Measurements from ENCODE around the gene ITPR3. TPM values are rescaled to one million over a fixed set of nuclear protein-coding genes. Genes with fewer than 3 reads are reported as not detected.

The ITPR3 gene
- total RNA-seq, 2 donors from 2014 or later, result 21.8 to 99.1 TPM

GRCh38 chr6:33679761-33680160, 58.6 kb downstream of the ITPR3 start:
- intact Hi-C loops (cut with DNase I), result no loop called here
- DNase-seq (ENCODE audit: low spot score), result no peak
- Histone ChIP-seq H3K36me3 (peaks cover 0 to 5% of the 10 kb centered on the region in 2 donors), H3K27me3 (replicated peaks; ENCODE audit: insufficient read depth) (no peaks in the 10 kb centered on the region), H3K4me3 (no peak overlapping the region), H3K9me3 (no peaks in the 10 kb centered on the region), H3K27ac (no peak overlapping the region), H3K4me1 (replicated peaks) (no peaks in the 10 kb centered on the region)
- TF ChIP-seq CTCF (IDR thresholded peaks at IDR 0.05), result no peak
- TF ChIP-seq POLR2A (IDR thresholded peaks at IDR 0.05), result no peak
- TF ChIP-seq POLR2AphosphoS5 (IDR thresholded peaks at IDR 0.05), result no peak
- 88% methylated on average over 20 of the region's 20 CpGs for WGBS

GRCh38 chr6:33682341-33682740, 61.2 kb downstream of the ITPR3 start:
- no peak overlapping the region for H3K27ac ChIP-seq
- H3K4me3 ChIP-seq, result no peak overlapping the region
- intact Hi-C loops (cut with DNase I), result no loop called here
- no peaks in the 10 kb centered on the region for H3K27me3 ChIP-seq (replicated peaks; ENCODE audit: insufficient read depth)
- no peaks in the 10 kb centered on the region for H3K9me3 ChIP-seq
- H3K36me3 ChIP-seq, result peaks cover 0 to 15% of the 10 kb centered on the region in 2 donors
- 96% methylated on average over 13 of the region's 13 CpGs for WGBS
- no peaks in the 10 kb centered on the region for H3K4me1 ChIP-seq (replicated peaks)
- no peak for TF ChIP-seq CTCF (IDR thresholded peaks at IDR 0.05)
- no peak for TF ChIP-seq POLR2A (IDR thresholded peaks at IDR 0.05)
- no peak for TF ChIP-seq POLR2AphosphoS5 (IDR thresholded peaks at IDR 0.05)
- DNase-seq (ENCODE audit: low spot score), result no peak

- Histone ChIP-seq H3K4me1 (replicated peaks) (no peaks in the 10 kb centered on the region), H3K27me3 (replicated peaks; ENCODE audit: insufficient read depth) (no peaks in the 10 kb centered on the region), H3K36me3 (peaks cover 0 to 20% of the 10 kb centered on the region in 2 donors), H3K4me3 (no peak overlapping the region), H3K9me3 (no peaks in the 10 kb centered on the region), H3K27ac (no peak overlapping the region)
- no peak for DNase-seq (ENCODE audit: low spot score)
- 78% methylated on average over 15 of the region's 15 CpGs for WGBS
- TF ChIP-seq POLR2A (IDR thresholded peaks at IDR 0.05), result no peak
- no peak for TF ChIP-seq CTCF (IDR thresholded peaks at IDR 0.05)
- no peak for TF ChIP-seq POLR2AphosphoS5 (IDR thresholded peaks at IDR 0.05)
- intact Hi-C loops (cut with DNase I), result no loop called here
Observed at GRCh38 chr6:33683051-33683571, 62.0 kb downstream of the ITPR3 start.

- intact Hi-C loops (cut with DNase I), result no loop called here
- H3K4me3 ChIP-seq, result no peak overlapping the region
- no peaks in the 10 kb centered on the region for H3K9me3 ChIP-seq
- no peak for DNase-seq (ENCODE audit: low spot score)
- 87% methylated on average over 18 of the region's 19 CpGs for WGBS
- H3K27ac ChIP-seq, result no peak overlapping the region
- H3K27me3 ChIP-seq (replicated peaks; ENCODE audit: insufficient read depth), result no peaks in the 10 kb centered on the region
- no peak for TF ChIP-seq POLR2A (IDR thresholded peaks at IDR 0.05)
- TF ChIP-seq CTCF (IDR thresholded peaks at IDR 0.05), result no peak
- no peak for TF ChIP-seq POLR2AphosphoS5 (IDR thresholded peaks at IDR 0.05)
- H3K4me1 ChIP-seq (replicated peaks), result no peaks in the 10 kb centered on the region
- peaks cover 0 to 26% of the 10 kb centered on the region in 2 donors for H3K36me3 ChIP-seq
Observed at GRCh38 chr6:33683576-33684427, 62.7 kb downstream of the ITPR3 start.

Measured in prostate gland (tissue), 2 donors.